HG02763 (cell line): ENCODE results near the gene CHST3.
"Not testable (repeated sequence)": the region's sequence is repeated elsewhere in the genome, so short reads cannot be mapped to it uniquely, and the experiment has no call there.

ENCODE experiments used
- ATAC-seq: cut with Tn5 transposase; IDR thresholded peaks from one replicate; pipeline ENCODE4 v1.9.1; 2021; ENCODE audit warnings: mild to moderate bottlenecking, moderate library complexity; ENCODE audit not compliant: unreplicated experiment

CHST3 gene

GRCh38 chr10:71988895-71989294, 24.7 kb downstream of the CHST3 start:
- ATAC-seq, result not testable (repeated sequence)

- no peak for ATAC-seq
Measured at GRCh38 chr10:71989661-71990454, 25.7 kb downstream of the CHST3 start.

GRCh38 chr10:71990706-71991269, 26.6 kb downstream of the CHST3 start:
- no peak for ATAC-seq

- no peak for ATAC-seq
Measured at GRCh38 chr10:71995449-71995848, 31.3 kb downstream of the CHST3 start.

- ATAC-seq, result no peak
Measured at GRCh38 chr10:71995887-71996575, 31.8 kb downstream of the CHST3 start.

GRCh38 chr10:71996592-71997371, 32.6 kb downstream of the CHST3 start:
- no peak for ATAC-seq

- no peak for ATAC-seq
Measured at GRCh38 chr10:71998119-71998839, 34.1 kb downstream of the CHST3 start.

GRCh38 chr10:71998840-71999194, 34.6 kb downstream of the CHST3 start:
- ATAC-seq, result no peak

GRCh38 chr10:71999360-72000072, 35.3 kb downstream of the CHST3 start:
- ATAC-seq, result no peak

- no peak for ATAC-seq
Measured at GRCh38 chr10:72000073-72001032, 36.2 kb downstream of the CHST3 start.

- no peak for ATAC-seq
Measured at GRCh38 chr10:72001033-72001395, 36.8 kb downstream of the CHST3 start.

GRCh38 chr10:72002354-72003295, 38.4 kb downstream of the CHST3 start:
- no peak for ATAC-seq

- ATAC-seq, result no peak
Measured at GRCh38 chr10:72006026-72006425, 41.8 kb downstream of the CHST3 start.

GRCh38 chr10:72007246-72007892, 43.2 kb downstream of the CHST3 start:
- no peak for ATAC-seq

- no peak for ATAC-seq
Measured at GRCh38 chr10:72008096-72008981, 44.1 kb downstream of the CHST3 start.

GRCh38 chr10:72009051-72009424, 44.8 kb downstream of the CHST3 start:
- ATAC-seq, result no peak
